Breast epithelium (tissue), 3 donors: ENCODE measurements around the gene FER.

Source experiments
- POLR2A ChIP-seq: fragments of 450-650 bp; IDR thresholded peaks from one replicate; pipeline ENCODE4 v1.6.1; 2016; ENCODE audit warnings: antibody characterized with exemption, mild to moderate bottlenecking, moderate library complexity
- TF ChIP-seq, protein P1 (sequence below), 3 donors: fragments of 450-650 bp; IDR thresholded peaks; one replicate each; pipeline ENCODE4 v1.5.1; 2016 to 2017; ENCODE audit warnings: antibody characterized with exemption in 3 of 3, mild to moderate bottlenecking in 3 of 3, moderate library complexity in 3 of 3

GRCh38 chr5:109030360-109031143 lies 282.9 kb downstream of the FER start:
- TF ChIP-seq POLR2A = no peak
- TF ChIP-seq, protein P1, sequence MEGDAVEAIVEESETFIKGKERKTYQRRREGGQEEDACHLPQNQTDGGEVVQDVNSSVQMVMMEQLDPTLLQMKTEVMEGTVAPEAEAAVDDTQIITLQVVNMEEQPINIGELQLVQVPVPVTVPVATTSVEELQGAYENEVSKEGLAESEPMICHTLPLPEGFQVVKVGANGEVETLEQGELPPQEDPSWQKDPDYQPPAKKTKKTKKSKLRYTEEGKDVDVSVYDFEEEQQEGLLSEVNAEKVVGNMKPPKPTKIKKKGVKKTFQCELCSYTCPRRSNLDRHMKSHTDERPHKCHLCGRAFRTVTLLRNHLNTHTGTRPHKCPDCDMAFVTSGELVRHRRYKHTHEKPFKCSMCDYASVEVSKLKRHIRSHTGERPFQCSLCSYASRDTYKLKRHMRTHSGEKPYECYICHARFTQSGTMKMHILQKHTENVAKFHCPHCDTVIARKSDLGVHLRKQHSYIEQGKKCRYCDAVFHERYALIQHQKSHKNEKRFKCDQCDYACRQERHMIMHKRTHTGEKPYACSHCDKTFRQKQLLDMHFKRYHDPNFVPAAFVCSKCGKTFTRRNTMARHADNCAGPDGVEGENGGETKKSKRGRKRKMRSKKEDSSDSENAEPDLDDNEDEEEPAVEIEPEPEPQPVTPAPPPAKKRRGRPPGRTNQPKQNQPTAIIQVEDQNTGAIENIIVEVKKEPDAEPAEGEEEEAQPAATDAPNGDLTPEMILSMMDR (IDR thresholded peaks at IDR 0.05) = no peak
